HG03175 (cell line): ENCODE measurements around the gene CSF2.

ENCODE experiments used
- ATAC-seq: cut with Tn5 transposase; IDR thresholded peaks from one replicate; pipeline ENCODE4 v1.9.1; 2021; ENCODE audit warnings: mild to moderate bottlenecking, moderate library complexity; ENCODE audit not compliant: unreplicated experiment

Gene CSF2

DNA sequence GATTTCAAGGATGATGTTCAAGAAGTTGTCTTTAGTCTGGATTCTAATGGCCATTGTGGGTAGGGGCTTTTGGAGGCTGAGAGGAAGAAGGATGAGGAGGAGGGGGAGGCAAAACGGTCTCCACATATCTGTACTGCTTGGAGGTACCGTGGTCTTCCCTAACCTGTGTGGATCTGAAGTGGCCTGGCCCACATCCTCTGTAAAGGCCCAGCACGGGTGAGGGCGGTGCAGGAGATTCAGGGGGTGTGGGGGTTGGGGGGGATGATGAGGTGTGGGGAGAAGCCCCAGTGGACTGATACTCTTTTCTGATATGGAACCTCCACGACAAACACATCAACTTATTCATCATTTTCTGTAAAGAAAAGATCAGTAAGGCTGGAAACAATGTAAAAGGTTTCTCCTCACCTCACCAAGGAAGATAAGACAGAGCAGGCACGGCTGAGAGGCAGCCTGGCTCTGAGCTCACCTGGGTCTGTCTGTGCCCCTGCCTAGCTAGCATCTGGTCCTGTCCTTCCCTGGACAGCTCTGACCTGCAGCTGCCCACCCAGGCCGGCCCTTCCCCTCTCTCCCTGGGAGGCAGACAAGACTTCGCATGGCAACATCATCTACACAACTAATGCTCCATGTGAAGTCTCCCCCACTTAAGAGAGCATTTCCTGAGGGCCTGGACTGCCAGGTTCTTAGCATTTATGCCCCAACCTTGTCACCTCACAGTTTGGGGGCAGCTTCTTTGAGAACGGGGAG is 18.7 kb upstream of the CSF2 start:
- ATAC-seq: no peak

GRCh38 chr5:132055441-132055807 is 18.2 kb upstream of the CSF2 start:
- no peak for ATAC-seq

- ATAC-seq: no peak
These were observed 17.6 kb upstream of the CSF2 start for GRCh38 chr5:132055808-132056609.

DNA sequence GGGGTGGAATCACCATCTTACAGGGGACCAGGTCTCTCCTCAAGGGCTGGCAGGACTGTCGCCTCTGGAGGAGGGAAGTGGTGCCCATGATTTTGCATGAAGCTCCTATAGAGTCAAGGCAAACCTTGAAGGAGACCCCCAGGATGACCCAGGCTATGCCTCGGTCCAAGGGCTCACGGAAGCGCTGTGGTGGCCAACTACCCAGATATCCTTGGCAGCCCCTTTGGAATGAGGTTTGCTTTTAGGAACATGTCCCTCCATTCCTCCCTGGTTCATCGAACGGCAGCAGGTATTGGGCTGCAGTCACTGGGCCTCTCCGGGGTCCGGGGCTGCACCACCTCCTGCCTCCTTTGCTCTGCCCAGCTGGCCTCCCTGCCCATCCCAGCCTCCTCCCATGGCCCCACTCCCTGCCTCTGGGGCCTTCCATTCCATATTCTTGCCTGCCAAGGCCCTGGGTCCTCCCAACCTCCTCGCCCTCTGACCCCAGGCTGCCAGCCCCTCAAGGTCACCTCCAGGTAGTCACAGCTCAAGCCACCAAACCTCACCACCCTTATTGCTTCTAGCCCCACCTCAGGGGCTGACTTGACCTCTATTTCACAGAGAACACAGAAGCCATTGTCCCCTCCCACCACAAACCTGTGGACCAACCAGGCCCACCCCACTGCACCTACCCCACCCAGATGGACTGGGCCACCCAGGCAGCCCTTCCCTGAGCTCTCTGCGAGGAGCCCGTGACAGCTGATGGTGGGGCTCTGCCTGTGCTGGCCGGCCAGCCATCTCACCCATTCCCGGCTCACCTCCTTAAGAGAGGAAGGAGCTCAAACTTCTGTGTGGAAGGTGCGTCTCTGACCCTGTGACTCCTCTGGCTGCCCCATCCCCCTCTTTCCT is 16.7 kb upstream of the CSF2 start:
- no peak for ATAC-seq

- no peak for ATAC-seq
These were observed 15.9 kb upstream of the CSF2 start for GRCh38 chr5:132057498-132058255.

DNA sequence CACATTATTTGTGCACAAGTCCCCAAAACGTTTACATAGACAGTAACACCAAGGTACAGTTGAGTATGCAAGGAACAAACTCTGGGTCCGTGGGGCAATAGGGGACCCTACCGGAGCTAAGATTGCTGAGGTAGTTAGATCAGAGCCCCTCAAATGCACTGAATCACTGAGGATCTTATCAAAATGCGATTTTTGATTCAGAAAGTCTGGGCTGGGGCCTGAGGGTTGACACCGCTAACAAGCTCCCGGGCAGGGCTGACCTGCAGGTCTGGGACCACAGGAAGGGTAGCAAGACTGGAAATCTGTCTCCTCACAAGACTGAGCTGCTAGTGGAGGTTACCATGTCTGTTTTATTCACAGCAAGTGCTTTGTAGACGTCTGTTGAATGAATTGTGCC is 14.9 kb upstream of the CSF2 start:
- no peak for ATAC-seq

DNA sequence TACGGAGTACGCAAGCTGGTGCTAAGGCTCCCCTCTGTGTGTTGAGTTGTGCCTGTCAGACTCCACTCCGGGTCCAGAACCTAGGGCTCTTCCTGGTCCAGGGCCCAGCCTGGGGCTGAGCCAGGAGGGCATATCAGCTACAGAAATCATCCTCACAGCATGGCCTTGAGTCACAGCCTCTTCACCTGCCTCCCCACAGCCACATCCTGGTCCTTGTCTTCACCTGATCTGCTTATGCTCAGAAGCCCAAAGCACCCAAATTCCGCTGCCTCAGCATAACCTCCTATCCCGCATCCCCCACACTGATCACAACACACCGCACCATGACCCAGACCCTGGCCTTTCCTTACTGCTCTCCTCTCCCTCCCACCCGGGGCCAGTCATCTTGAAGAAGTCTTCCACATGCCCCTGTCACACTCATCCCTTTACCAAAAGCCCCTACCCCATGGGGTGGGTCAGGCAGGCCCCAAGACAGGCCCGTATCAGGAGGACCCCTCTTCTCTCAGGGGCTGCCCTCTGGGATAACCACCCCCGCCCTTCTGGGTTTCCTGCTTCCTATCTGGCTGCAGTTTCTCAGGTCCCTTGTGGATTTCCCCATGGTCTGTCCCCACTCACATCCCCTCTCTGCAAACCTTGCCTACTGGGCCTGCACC is 14.4 kb upstream of the CSF2 start:
- ATAC-seq: no peak

GRCh38 chr5:132059696-132060500 is 13.7 kb upstream of the CSF2 start:
- no peak for ATAC-seq

- no peak for ATAC-seq
These were observed 13.0 kb upstream of the CSF2 start, which contains the start of gene IL3 for GRCh38 chr5:132060501-132061161. IL3 (plus strand) TSS chr5:132060655; CDS start chr5:132060707, 52 bp downstream.

- ATAC-seq: peak; percentile 60
These were observed 10.3 kb upstream of the CSF2 start for GRCh38 chr5:132063090-132063911.

- no peak for ATAC-seq
These were observed 9.4 kb upstream of the CSF2 start for GRCh38 chr5:132064140-132064539.

GRCh38 chr5:132064738-132065331 is 8.8 kb upstream of the CSF2 start:
- ATAC-seq: peak; percentile 74

GRCh38 chr5:132065351-132065937 is 8.1 kb upstream of the CSF2 start:
- peak; percentile 37 for ATAC-seq

DNA sequence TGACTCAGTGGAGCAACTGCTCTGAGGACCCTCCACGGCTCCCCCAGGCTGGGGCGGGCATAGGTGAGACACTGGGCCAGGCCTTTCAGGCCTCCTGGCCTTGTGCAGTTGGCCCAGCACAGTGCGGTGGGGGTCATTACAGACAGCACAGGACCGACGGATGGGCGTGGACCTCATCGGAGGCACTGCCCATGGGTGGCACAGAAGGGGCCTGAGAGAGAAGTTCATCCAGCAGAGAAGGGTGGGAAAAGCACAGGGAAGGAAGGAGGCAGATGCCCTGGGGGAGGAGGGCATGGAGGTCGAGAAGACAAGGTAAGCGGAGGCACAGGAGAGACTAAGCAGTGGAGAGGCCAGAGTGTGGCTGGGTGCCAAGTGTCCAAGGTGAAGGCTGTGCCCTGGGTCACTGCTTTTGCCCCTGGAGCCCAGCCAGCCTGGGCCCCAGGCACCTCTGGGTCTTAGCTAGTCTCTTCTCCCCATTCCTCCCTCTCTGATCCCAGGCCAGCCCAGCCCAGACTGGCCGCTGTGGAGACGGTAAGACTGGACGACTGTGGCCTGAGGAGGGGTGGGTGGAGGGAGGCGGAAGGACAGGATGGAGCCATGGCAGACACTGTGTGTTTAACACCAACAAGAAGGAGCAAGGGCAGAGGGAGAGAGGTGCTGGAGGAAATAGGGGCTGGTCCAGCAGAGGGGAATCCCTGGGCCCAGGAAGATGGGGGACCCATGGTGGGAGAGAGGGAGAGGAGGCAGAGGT is 7.5 kb upstream of the CSF2 start:
- ATAC-seq: no peak

DNA sequence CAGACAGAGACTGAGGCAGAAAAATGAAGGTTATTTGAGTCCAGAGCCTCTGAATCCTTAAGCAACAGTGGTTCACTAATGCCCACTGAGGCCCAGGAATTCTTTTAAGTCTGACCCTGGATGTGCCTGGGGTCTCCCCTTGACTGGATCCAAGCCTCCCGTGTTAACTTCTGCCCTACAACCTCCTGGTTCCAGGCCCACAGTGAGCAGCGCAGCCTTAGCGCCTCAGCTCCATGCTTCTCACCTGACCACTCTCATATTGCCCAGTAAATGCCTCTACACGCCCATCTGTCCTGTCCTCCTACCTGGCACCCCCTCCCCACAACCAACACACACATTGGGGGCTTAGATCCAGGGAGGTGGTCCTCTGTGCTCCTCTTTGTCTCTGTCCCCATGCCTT is 6.7 kb upstream of the CSF2 start:
- no peak for ATAC-seq

GRCh38 chr5:132067451-132067850 is 6.1 kb upstream of the CSF2 start:
- ATAC-seq: no peak
